ENCODE measurements around the gene RNF32. TPM values are rescaled to one million over a fixed set of nuclear protein-coding genes. Genes with fewer than 3 reads are reported as not detected.

Gene RNF32
- total RNA-seq, 1 experiment from 2014 or later = 0.61 TPM

DNA sequence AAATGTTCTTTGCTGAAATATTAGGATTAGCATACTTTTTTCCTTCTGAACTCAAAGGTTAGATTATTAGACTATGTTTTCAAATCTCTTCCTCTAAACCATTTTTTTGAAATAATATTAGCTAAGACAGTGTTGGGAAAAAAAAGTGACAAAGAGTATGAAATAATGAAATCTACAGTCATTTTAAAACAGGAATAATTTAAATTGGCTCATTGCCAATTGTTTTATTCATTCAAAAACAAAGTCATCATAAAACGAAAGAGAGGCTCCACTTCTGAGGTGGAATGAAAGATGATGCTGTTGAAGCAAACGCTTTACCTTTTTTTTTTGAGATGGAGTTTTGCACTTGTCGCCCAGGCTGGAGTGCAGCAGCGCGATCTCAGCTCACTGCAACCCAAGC, 51.2 kb downstream of the RNF32 start:
- Mint-ChIP-seq H3K4me1 (no peaks in the 10 kb centered on the region), H3K4me3 (no peak overlapping the region), H3K9me3 (peaks cover 17% of the 10 kb centered on the region), H3K27me3 (ENCODE audit: low read depth) (no peaks in the 10 kb centered on the region), H3K36me3 (peaks cover 18% of the 10 kb centered on the region), H3K27ac (no peak overlapping the region)
- no peak for TF ChIP-seq ARID4B (CRISPR knock-in tag; IDR thresholded peaks at IDR 0.05; ENCODE audit: borderline replicate concordance)
- TF ChIP-seq ATF3 (CRISPR knock-in tag; conservative IDR thresholded peaks at IDR 0.05) = no peak
- TF ChIP-seq FOXJ3 (CRISPR knock-in tag; IDR thresholded peaks at IDR 0.05; ENCODE audit: borderline replicate concordance) = no peak
- TF ChIP-seq ATF1 (CRISPR knock-in tag; IDR thresholded peaks at IDR 0.05) = no peak
- no peak for TF ChIP-seq ZNF232 (CRISPR knock-in tag; IDR thresholded peaks at IDR 0.05)
- TF ChIP-seq FOXP4 (CRISPR knock-in tag; IDR thresholded peaks at IDR 0.05) = no peak
- no peak for TF ChIP-seq ZNF416 (CRISPR knock-in tag; IDR thresholded peaks at IDR 0.05)
- no peak for TF ChIP-seq SOX15 (CRISPR knock-in tag; IDR thresholded peaks at IDR 0.05)
- no peak for TF ChIP-seq NFE2L1 (CRISPR knock-in tag; IDR thresholded peaks at IDR 0.05)
- no peak for TF ChIP-seq MYBL2 (CRISPR knock-in tag; IDR thresholded peaks at IDR 0.05)
- no peak for TF ChIP-seq ETV6 (CRISPR knock-in tag; IDR thresholded peaks at IDR 0.05)
- no peak for TF ChIP-seq TP53 (CRISPR knock-in tag; IDR thresholded peaks at IDR 0.05)
- TF ChIP-seq ZNF671 (CRISPR knock-in tag; IDR thresholded peaks at IDR 0.05) = no peak
- no peak for TF ChIP-seq ATF6 (CRISPR knock-in tag; IDR thresholded peaks at IDR 0.05)
- TF ChIP-seq, protein P1, sequence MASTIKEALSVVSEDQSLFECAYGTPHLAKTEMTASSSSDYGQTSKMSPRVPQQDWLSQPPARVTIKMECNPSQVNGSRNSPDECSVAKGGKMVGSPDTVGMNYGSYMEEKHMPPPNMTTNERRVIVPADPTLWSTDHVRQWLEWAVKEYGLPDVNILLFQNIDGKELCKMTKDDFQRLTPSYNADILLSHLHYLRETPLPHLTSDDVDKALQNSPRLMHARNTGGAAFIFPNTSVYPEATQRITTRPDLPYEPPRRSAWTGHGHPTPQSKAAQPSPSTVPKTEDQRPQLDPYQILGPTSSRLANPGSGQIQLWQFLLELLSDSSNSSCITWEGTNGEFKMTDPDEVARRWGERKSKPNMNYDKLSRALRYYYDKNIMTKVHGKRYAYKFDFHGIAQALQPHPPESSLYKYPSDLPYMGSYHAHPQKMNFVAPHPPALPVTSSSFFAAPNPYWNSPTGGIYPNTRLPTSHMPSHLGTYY (CRISPR knock-in tag; IDR thresholded peaks at IDR 0.05) = no peak
- no peak for TF ChIP-seq FOXK1 (CRISPR knock-in tag; IDR thresholded peaks at IDR 0.05)
- DNase-seq (ENCODE audit: low spot score) = no peak
- ChIA-PET POLR2A (no interaction called here), CTCF (no interaction called here)
- ATAC-seq = no peak

GRCh38 chr7:156692849-156693248, 52.3 kb downstream of the RNF32 start:
- ChIA-PET POLR2A (no interaction called here), CTCF (no interaction called here)
- Mint-ChIP-seq H3K27ac (no peak overlapping the region), H3K9me3 (peaks cover 28% of the 10 kb centered on the region), H3K36me3 (peaks cover 29% of the 10 kb centered on the region), H3K27me3 (ENCODE audit: low read depth) (no peaks in the 10 kb centered on the region), H3K4me3 (no peak overlapping the region), H3K4me1 (no peaks in the 10 kb centered on the region)
- DNase-seq (ENCODE audit: low spot score) = no peak
- no peak for ATAC-seq
- TF ChIP-seq TEAD1 (CRISPR knock-in tag; IDR thresholded peaks at IDR 0.05) (no peak), ZNF396 (CRISPR knock-in tag; IDR thresholded peaks at IDR 0.05; ENCODE audit: borderline replicate concordance) (no peak), SOX15 (CRISPR knock-in tag; IDR thresholded peaks at IDR 0.05) (no peak), JUN (CRISPR knock-in tag; IDR thresholded peaks at IDR 0.05) (no peak), ZNF416 (CRISPR knock-in tag; IDR thresholded peaks at IDR 0.05) (no peak), ZNF263 (CRISPR knock-in tag; IDR thresholded peaks at IDR 0.05; ENCODE audit: low read depth) (no peak), NR3C1 (CRISPR knock-in tag; conservative IDR thresholded peaks at IDR 0.05; ENCODE audit: low read depth) (no peak), EMX1 (CRISPR knock-in tag; IDR thresholded peaks at IDR 0.05) (no peak)
- TF ChIP-seq, protein P2, sequence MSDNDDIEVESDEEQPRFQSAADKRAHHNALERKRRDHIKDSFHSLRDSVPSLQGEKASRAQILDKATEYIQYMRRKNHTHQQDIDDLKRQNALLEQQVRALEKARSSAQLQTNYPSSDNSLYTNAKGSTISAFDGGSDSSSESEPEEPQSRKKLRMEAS (CRISPR knock-in tag; IDR thresholded peaks at IDR 0.05) = no peak

All from WTC11 (cell line).